H1 (cell line): ENCODE data around the gene SH3GL2.

Experiments
- EP300 ChIP-seq, 2 experiments: IDR thresholded peaks; 1 replicate in 1 of 2; 2 replicates in 1 of 2; pipeline ENCODE4 v1.6.1; 2011 to 2012; ENCODE audit warnings: low read depth in 2 of 2, low read length in 2 of 2, mild to moderate bottlenecking in 2 of 2, borderline replicate concordance in 1 of 2, inconsistent platforms in 1 of 2, moderate library complexity in 1 of 2
- EZH2 ChIP-seq: fragments of 200-600 bp; sonication (generic); IDR thresholded peaks from 2 replicates; pipeline ENCODE4 v1.7.1; 2012; ENCODE audit warnings: low read depth, mild to moderate bottlenecking, moderate library complexity, low read length, inconsistent platforms; ENCODE audit not compliant: severe bottlenecking
- TF ChIP-seq, protein P1 (sequence below), 3 experiments: IDR thresholded peaks; 1 replicate in 2 of 3; 2 replicates in 1 of 3; pipeline versions ENCODE4 v1.5.1 to v1.6.1; 2011; ENCODE audit warnings: low read length in 3 of 3, mild to moderate bottlenecking in 3 of 3, inconsistent platforms in 2 of 3, low read depth in 1 of 3, moderate library complexity in 1 of 3; ENCODE audit not compliant: insufficient read depth in 1 of 3; ENCODE audit errors: control extremely low read depth in 1 of 3

DNA sequence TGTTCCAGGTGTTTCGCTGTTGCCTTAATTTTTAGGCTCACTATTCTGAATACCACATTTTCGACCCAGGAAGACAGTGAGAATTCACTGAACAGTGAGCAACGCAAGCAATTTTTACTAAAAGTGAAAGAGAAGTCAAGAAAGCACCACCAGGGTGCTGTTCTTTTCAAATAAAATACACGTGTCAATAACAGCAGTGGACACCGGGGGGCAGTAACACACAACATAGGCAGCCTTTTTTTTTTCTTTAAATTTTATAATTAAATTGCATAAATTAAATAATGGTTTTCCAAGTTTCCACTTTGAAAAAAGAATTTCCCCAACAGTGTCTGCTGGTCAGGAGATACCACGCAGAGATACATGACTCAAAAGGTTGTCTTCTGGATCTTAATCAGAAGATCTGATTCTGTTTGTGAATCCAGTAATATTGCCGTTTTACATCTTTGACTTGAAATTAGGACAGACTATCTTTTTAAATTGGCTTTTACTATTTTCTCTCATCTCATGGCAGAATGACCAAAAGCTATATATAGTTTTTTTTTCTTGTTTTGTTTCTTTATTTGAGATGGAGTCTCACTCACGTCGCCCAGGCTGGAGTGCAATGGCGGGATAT, 47.1 kb upstream of the SH3GL2 start:
- TF ChIP-seq EZH2: no peak
- TF ChIP-seq, protein P1, sequence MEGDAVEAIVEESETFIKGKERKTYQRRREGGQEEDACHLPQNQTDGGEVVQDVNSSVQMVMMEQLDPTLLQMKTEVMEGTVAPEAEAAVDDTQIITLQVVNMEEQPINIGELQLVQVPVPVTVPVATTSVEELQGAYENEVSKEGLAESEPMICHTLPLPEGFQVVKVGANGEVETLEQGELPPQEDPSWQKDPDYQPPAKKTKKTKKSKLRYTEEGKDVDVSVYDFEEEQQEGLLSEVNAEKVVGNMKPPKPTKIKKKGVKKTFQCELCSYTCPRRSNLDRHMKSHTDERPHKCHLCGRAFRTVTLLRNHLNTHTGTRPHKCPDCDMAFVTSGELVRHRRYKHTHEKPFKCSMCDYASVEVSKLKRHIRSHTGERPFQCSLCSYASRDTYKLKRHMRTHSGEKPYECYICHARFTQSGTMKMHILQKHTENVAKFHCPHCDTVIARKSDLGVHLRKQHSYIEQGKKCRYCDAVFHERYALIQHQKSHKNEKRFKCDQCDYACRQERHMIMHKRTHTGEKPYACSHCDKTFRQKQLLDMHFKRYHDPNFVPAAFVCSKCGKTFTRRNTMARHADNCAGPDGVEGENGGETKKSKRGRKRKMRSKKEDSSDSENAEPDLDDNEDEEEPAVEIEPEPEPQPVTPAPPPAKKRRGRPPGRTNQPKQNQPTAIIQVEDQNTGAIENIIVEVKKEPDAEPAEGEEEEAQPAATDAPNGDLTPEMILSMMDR (IDR thresholded peaks at IDR 0.05; ENCODE audit: control extremely low read depth in 1 of 3, insufficient read depth in 1 of 3, low read depth in 1 of 3, low read length in 3 of 3): peak in 2 of 3 experiments; percentile 53 to 92; a peak in 3 of 4 replicates
- no peak for TF ChIP-seq EP300 (IDR thresholded peaks at IDR 0.05; ENCODE audit: borderline replicate concordance in 1 of 2, low read depth in 2 of 2, low read length in 2 of 2)
